Measurements from ENCODE around the gene EIF5.

DNA sequence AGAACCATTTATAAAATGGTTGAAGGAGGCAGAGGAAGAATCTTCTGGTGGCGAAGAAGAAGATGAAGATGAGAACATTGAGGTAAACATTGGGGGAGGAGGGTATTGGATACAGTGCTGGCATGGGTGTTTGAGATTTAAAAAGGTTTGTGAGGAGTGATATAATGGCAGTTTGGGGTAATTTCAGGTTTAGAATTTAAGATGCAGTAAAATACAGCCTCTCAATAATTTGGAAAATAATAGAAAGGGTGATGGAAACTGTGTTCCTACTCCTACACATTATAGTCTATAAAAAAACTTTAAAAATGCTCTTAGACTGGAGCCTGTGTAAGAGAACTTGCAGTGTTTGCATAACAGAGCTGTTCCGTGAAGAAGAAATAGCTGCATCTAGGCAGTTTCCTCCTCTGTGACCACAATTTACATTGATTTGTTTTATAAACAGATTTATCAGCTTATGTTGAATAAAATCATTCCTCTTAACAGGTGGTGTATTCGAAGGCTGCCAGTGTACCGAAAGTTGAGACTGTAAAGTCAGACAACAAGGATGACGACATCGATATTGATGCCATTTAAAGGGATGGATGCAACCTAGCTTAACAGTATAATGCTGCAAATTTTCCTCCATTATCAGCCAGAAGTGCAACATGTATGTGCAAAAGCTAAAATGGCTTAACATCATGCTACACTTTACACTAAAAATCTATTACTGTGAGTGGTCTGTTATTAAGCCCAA, 6.6 kb downstream of the EIF5 start:
- TF ChIP-seq, protein P1, sequence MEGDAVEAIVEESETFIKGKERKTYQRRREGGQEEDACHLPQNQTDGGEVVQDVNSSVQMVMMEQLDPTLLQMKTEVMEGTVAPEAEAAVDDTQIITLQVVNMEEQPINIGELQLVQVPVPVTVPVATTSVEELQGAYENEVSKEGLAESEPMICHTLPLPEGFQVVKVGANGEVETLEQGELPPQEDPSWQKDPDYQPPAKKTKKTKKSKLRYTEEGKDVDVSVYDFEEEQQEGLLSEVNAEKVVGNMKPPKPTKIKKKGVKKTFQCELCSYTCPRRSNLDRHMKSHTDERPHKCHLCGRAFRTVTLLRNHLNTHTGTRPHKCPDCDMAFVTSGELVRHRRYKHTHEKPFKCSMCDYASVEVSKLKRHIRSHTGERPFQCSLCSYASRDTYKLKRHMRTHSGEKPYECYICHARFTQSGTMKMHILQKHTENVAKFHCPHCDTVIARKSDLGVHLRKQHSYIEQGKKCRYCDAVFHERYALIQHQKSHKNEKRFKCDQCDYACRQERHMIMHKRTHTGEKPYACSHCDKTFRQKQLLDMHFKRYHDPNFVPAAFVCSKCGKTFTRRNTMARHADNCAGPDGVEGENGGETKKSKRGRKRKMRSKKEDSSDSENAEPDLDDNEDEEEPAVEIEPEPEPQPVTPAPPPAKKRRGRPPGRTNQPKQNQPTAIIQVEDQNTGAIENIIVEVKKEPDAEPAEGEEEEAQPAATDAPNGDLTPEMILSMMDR (IDR thresholded peaks at IDR 0.05; ENCODE audit: insufficient read depth, low read depth, low read length) = no peak
- TF ChIP-seq EZH2 (IDR thresholded peaks at IDR 0.05; ENCODE audit: insufficient read depth, low read length) = no peak

Data from astrocyte (in vitro differentiated cells and primary cell).